ENCODE data around the gene TARDBP. TPM values are rescaled to one million over a fixed set of nuclear protein-coding genes. Genes with fewer than 3 reads are reported as not detected.
A peak's percentile ranks its signal among the peaks of the same experiment; 100 is the strongest.

TARDBP gene
- total RNA-seq, 1 experiment from 2014 or later: 155 TPM

DNA sequence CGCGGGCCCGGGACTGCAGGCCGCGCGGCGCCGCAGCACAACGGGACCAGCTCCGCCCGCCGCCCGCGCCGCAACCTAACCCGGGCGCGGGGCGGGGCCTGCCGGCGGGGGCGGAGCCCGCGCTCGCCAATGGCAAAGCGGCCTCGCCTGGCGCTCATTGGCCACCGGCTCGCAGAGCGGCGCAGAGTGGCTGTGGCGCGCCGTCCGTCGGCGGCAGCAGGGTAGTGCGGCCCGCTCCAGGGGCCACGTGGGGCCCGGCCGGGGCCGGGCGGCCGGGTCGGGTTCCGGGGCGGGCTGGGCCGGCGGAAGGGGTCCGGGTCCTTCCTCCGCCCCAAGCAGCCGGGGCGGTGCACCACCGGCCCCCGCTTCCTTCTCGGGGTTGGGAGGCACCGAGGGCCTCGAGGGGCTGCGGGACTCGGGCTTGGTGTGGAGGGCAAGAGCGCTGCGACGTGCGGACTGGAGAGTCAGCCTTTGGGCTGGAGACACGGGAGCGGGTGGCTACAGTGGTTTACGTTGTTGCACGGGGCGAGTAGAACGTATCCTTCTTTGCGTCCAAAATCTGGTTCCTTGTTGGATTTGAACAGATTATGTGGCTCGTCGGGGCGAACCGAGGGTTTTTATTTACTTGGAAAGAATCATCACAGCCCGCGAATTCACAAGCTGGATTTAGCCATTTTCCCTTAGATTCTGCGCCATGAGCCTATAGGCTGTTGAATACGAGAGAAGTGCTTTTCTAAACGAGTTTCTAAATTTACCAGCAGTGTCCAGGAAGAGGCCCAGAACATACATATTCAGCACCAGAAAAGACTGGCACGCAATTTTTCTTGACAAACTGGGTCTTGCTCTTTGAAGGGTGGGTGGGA is 47.7 kb downstream of the TARDBP start, which contains the start of gene SRM:
Gene SRM (minus strand): TSS at position 51 of the 863 bp plus-strand sequence. CDS start 75 bp downstream, outside the sequence.
- Histone ChIP-seq H2AFZ (ENCODE audit: low read depth, low read length, poor library complexity, severe bottlenecking) (no peak within 1 kb of the TSS), H3K79me2 (ENCODE audit: insufficient read depth, low read length) (peaks cover 44% of the 10 kb centered on the region), H3K9me3 (ENCODE audit: control insufficient read depth in 1 of 2, insufficient read depth in 1 of 2, low read depth in 1 of 2, low read length in 2 of 2) (no peaks in the 10 kb centered on the region), H4K20me1 (ENCODE audit: insufficient read depth) (no peaks in the 10 kb centered on the region), H3K36me3 (ENCODE audit: control insufficient read depth in 1 of 2, insufficient read depth in 2 of 2, low read length in 2 of 2) (peaks cover 7 to 34% of the 10 kb centered on the region in 2 experiments; a peak in 2 of 4 replicates), H3K27ac (ENCODE audit: low read depth, low read length) (peak within 1 kb of the TSS; percentile 90), H3K9me2 (ENCODE audit: insufficient read depth) (no peaks in the 10 kb centered on the region), H3K4me1 (ENCODE audit: control insufficient read depth in 1 of 2, insufficient read depth in 2 of 2, low read length in 2 of 2) (peaks cover 6 to 25% of the 10 kb centered on the region in 2 experiments; a peak in 3 of 4 replicates), H3K27me3 (ENCODE audit: insufficient read depth, low read length) (no peaks in the 10 kb centered on the region), H3K4me2 (ENCODE audit: low read length) (peak within 1 kb of the TSS; percentile 95), H3K9ac (ENCODE audit: low read length) (peak within 1 kb of the TSS; percentile 90), H3K4me3 (replicated peaks in 1 of 2; ENCODE audit: low read depth in 1 of 2, low read length in 2 of 2) (peak within 1 kb of the TSS; percentile 93 to 98)
- DNase-seq (ENCODE audit: low read depth, low spot score) (peak; percentile 66), ATAC-seq (peak; percentile 95)
- intact Hi-C loops (cut with micrococcal nuclease): no loop called here
- BruUV-seq (replicated peaks): TSS peak; percentile 85
- POLR2A ChIA-PET: interaction anchor here (0.8 kb wide), 1 partner anchor 23 kb away, joined by 3 read pairs; no protein-coding TSS in a partner anchor
- RAD21 ChIA-PET (ENCODE audit: low non-redundant PET in 1 of 2, low total read pairs in 2 of 2, uncharacterized antibody in 2 of 2, unreplicated experiment in 2 of 2): no interaction called here
- CTCF ChIA-PET: interaction anchor here (1.9 kb wide), 1 partner anchor 22 kb away, joined by 17 read pairs; no protein-coding TSS in a partner anchor
- TF ChIP-seq, protein P1, sequence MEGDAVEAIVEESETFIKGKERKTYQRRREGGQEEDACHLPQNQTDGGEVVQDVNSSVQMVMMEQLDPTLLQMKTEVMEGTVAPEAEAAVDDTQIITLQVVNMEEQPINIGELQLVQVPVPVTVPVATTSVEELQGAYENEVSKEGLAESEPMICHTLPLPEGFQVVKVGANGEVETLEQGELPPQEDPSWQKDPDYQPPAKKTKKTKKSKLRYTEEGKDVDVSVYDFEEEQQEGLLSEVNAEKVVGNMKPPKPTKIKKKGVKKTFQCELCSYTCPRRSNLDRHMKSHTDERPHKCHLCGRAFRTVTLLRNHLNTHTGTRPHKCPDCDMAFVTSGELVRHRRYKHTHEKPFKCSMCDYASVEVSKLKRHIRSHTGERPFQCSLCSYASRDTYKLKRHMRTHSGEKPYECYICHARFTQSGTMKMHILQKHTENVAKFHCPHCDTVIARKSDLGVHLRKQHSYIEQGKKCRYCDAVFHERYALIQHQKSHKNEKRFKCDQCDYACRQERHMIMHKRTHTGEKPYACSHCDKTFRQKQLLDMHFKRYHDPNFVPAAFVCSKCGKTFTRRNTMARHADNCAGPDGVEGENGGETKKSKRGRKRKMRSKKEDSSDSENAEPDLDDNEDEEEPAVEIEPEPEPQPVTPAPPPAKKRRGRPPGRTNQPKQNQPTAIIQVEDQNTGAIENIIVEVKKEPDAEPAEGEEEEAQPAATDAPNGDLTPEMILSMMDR (IDR thresholded peaks at IDR 0.05 in 2 of 3, conservative IDR thresholded peaks at IDR 0.05 in 1 of 3; ENCODE audit: borderline replicate concordance in 1 of 3, insufficient read depth in 1 of 3, low read depth in 2 of 3, low read length in 2 of 3): peak in 1 of 3 experiments; percentile 15; a peak in 1 of 6 replicates
- TF ChIP-seq ELF1 (IDR thresholded peaks at IDR 0.05; ENCODE audit: borderline replicate concordance, low read depth): no peak
- TF ChIP-seq TCF7L2 (IDR thresholded peaks at IDR 0.05; ENCODE audit: borderline replicate concordance, extremely low read depth, insufficient read depth, insufficient read length): no peak
- peak; percentile 62 for TF ChIP-seq ZFX (IDR thresholded peaks at IDR 0.05)
- TF ChIP-seq CEBPB (IDR thresholded peaks at IDR 0.05; ENCODE audit: low read depth): no peak
- peak; percentile 90 for TF ChIP-seq SIN3A (IDR thresholded peaks at IDR 0.05; ENCODE audit: low read depth)
- TF ChIP-seq SRF (IDR thresholded peaks at IDR 0.05; ENCODE audit: low read depth): no peak
- no peak for TF ChIP-seq EZH2phosphoT487 (IDR thresholded peaks at IDR 0.05; ENCODE audit: borderline replicate concordance)
- TF ChIP-seq RAD21 (IDR thresholded peaks at IDR 0.05; ENCODE audit: low read depth): no peak
- peak; percentile 71 for TF ChIP-seq SP1 (IDR thresholded peaks at IDR 0.05; ENCODE audit: low read depth)
- TF ChIP-seq, protein P2, sequence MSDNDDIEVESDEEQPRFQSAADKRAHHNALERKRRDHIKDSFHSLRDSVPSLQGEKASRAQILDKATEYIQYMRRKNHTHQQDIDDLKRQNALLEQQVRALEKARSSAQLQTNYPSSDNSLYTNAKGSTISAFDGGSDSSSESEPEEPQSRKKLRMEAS (IDR thresholded peaks at IDR 0.05): peak; percentile 92
- TF ChIP-seq ZNF274 (IDR thresholded peaks at IDR 0.05; ENCODE audit: low read depth, low read length): no peak
- peak; percentile 74 for TF ChIP-seq POLR2AphosphoS5 (IDR thresholded peaks at IDR 0.05; ENCODE audit: low read depth, low read length)
- peak; percentile 27 for TF ChIP-seq POLR2A (IDR thresholded peaks at IDR 0.05; ENCODE audit: borderline replicate concordance, extremely low read depth, insufficient read depth, insufficient read length)
- TF ChIP-seq, protein P3, sequence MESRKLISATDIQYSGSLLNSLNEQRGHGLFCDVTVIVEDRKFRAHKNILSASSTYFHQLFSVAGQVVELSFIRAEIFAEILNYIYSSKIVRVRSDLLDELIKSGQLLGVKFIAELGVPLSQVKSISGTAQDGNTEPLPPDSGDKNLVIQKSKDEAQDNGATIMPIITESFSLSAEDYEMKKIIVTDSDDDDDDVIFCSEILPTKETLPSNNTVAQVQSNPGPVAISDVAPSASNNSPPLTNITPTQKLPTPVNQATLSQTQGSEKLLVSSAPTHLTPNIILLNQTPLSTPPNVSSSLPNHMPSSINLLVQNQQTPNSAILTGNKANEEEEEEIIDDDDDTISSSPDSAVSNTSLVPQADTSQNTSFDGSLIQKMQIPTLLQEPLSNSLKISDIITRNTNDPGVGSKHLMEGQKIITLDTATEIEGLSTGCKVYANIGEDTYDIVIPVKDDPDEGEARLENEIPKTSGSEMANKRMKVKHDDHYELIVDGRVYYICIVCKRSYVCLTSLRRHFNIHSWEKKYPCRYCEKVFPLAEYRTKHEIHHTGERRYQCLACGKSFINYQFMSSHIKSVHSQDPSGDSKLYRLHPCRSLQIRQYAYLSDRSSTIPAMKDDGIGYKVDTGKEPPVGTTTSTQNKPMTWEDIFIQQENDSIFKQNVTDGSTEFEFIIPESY (IDR thresholded peaks at IDR 0.05; ENCODE audit: extremely low read depth, insufficient replicate concordance, low read length): no peak
- TF ChIP-seq YY1 (IDR thresholded peaks at IDR 0.05; ENCODE audit: extremely low read depth, insufficient replicate concordance, low read depth, low read length): peak; percentile 11
- TF ChIP-seq JUND (IDR thresholded peaks at IDR 0.05): no peak
- TF ChIP-seq, protein P4, sequence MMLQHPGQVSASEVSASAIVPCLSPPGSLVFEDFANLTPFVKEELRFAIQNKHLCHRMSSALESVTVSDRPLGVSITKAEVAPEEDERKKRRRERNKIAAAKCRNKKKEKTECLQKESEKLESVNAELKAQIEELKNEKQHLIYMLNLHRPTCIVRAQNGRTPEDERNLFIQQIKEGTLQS (IDR thresholded peaks at IDR 0.05): no peak

Measured in HCT116 (cell line).